Brain microvascular endothelial cell (primary cell): Measurements from ENCODE around the gene REPS1.
A peak's percentile ranks its signal among the peaks of the same experiment; 100 is the strongest.

Experiments used
- DNase-seq: peaks from one replicate; pipeline ENCODE4 v3.0.0-alpha.2; 2020
- H3K27ac ChIP-seq: fragments of 250-450 bp; sonication (Bioruptor Pico); 2 replicates; pipeline ENCODE4 v1.5.1; 2020; ENCODE audit warnings: mild to moderate bottlenecking, moderate library complexity
- H3K27me3 ChIP-seq: fragments of 250-450 bp; sonication (Bioruptor Pico); replicated peaks from 2 replicates; pipeline ENCODE4 v1.5.1; 2020; ENCODE audit warnings: mild to moderate bottlenecking
- H3K36me3 ChIP-seq: fragments of 250-450 bp; sonication (Bioruptor Pico); replicated peaks from 2 replicates; pipeline ENCODE4 v1.5.1; 2020; ENCODE audit warnings: mild to moderate bottlenecking
- H3K4me3 ChIP-seq: 2 replicates; pipeline ENCODE4 v1.5.1; 2011; ENCODE audit warnings: low read depth, mild to moderate bottlenecking, control low read depth, low read length, moderate library complexity
- CTCF ChIP-seq: IDR thresholded peaks from 2 replicates; pipeline ENCODE4 v1.5.1; 2011; ENCODE audit warnings: low read depth, mild to moderate bottlenecking, moderate library complexity, low read length, control low read depth, inconsistent platforms; ENCODE audit errors: missing control alignments
- in situ Hi-C: cut with HindIII; loops from 2 replicates; pipeline ENCODE4 v1.10.0; 2017; ENCODE audit warnings: low sequenced_read_pairs, low pct_ligation_motif_present

REPS1 gene

GRCh38 chr6:138864343-138864890, 123.6 kb downstream of the REPS1 start:
- H3K27me3 ChIP-seq: no peaks in the 10 kb centered on the region
- no peak overlapping the region for H3K27ac ChIP-seq
- in situ Hi-C loops: no loop called here
- H3K36me3 ChIP-seq: no peaks in the 10 kb centered on the region
- TF ChIP-seq CTCF: no peak
- H3K4me3 ChIP-seq: no peak overlapping the region
- DNase-seq: peak; percentile 53

GRCh38 chr6:138863321-138863720, 124.7 kb downstream of the REPS1 start:
- in situ Hi-C loops: no loop called here

GRCh38 chr6:138862456-138862855, 125.6 kb downstream of the REPS1 start:
- DNase-seq: no peak
- no peak for TF ChIP-seq CTCF
- Histone ChIP-seq H3K4me3 (no peak overlapping the region), H3K27me3 (no peaks in the 10 kb centered on the region), H3K36me3 (no peaks in the 10 kb centered on the region), H3K27ac (no peak overlapping the region)
- in situ Hi-C loops: no loop called here

More at GRCh38 chr6:138863321-138863720, 124.7 kb downstream of the REPS1 start:
- no peaks in the 10 kb centered on the region for H3K36me3 ChIP-seq
- H3K4me3 ChIP-seq: no peak overlapping the region
- H3K27me3 ChIP-seq: no peaks in the 10 kb centered on the region
- TF ChIP-seq CTCF: no peak
- DNase-seq: no peak
- H3K27ac ChIP-seq: no peak overlapping the region

GRCh38 chr6:138857775-138858174, 130.3 kb downstream of the REPS1 start:
- in situ Hi-C loops: no loop called here
- H3K27me3 ChIP-seq: no peaks in the 10 kb centered on the region
- no peak for TF ChIP-seq CTCF
- no peak for DNase-seq
- no peaks in the 10 kb centered on the region for H3K36me3 ChIP-seq
- no peak overlapping the region for H3K27ac ChIP-seq
- H3K4me3 ChIP-seq: no peak overlapping the region

- Histone ChIP-seq H3K27ac (no peak overlapping the region), H3K4me3 (no peak overlapping the region), H3K36me3 (no peaks in the 10 kb centered on the region), H3K27me3 (no peaks in the 10 kb centered on the region)
- TF ChIP-seq CTCF: no peak
- no peak for DNase-seq
- in situ Hi-C loops: no loop called here
These were observed 131.4 kb downstream of the REPS1 start for GRCh38 chr6:138856654-138857053.
